ENCODE data around the gene FAF2.

Gene FAF2

GRCh38 chr5:176519810-176520720 is 71.9 kb downstream of the FAF2 start:
- no peak overlapping the region for H3K4me3 ChIP-seq (ENCODE audit: low read length)
- H3K36me3 ChIP-seq (ENCODE audit: insufficient read depth, low read length) = no peaks in the 10 kb centered on the region

GRCh38 chr5:176521286-176521685 is 73.1 kb downstream of the FAF2 start:
- Histone ChIP-seq H3K36me3 (ENCODE audit: insufficient read depth, low read length) (no peaks in the 10 kb centered on the region), H3K4me2 (ENCODE audit: low read length) (no peak overlapping the region), H3K4me3 (ENCODE audit: low read length) (no peak overlapping the region), H3K4me1 (ENCODE audit: control insufficient read depth, insufficient read depth, low read length) (no peaks in the 10 kb centered on the region), H3K27me3 (ENCODE audit: control insufficient read depth, insufficient read depth, low read length) (no peaks in the 10 kb centered on the region), H3K9me3 (replicated peaks; ENCODE audit: low read length) (no peaks in the 10 kb centered on the region), H3K9ac (ENCODE audit: low read depth, low read length) (no peak overlapping the region)

More at GRCh38 chr5:176519810-176520720, 71.9 kb downstream of the FAF2 start:
- Histone ChIP-seq H3K4me2 (ENCODE audit: low read length) (no peak overlapping the region), H3K4me1 (ENCODE audit: control insufficient read depth, insufficient read depth, low read length) (no peaks in the 10 kb centered on the region), H3K9me3 (replicated peaks; ENCODE audit: low read length) (no peaks in the 10 kb centered on the region), H3K9ac (ENCODE audit: low read depth, low read length) (no peak overlapping the region), H3K27me3 (ENCODE audit: control insufficient read depth, insufficient read depth, low read length) (no peaks in the 10 kb centered on the region)

DNA sequence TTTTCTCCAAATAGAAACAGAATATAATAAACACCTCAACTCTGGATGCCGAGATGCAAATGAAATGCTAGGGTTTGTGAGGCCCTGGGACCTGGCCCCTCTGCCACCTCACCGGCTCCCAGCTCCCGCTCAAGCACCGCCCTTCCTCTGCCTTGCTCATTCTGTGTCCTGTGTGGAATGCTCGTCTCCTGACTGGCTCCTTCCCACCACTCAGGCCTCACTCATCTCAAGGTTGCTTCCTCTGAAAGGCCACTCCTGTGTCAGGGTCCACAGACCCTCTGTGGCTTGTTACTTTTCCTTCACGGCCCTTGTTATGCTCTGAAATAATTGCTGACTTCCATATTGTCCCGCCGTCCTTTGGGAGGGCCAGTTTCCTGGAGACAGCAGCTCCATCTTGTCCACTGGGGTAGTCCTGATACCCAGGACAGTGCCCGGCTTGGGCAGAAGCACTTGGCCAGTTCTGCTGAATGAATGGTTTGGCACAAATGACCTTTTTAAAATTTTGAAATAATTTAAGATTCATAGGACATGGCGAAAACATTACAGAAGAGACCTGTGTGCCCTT is 73.6 kb downstream of the FAF2 start:
- H3K36me3 ChIP-seq (ENCODE audit: insufficient read depth, low read length) = no peaks in the 10 kb centered on the region
- no peak overlapping the region for H3K4me3 ChIP-seq (ENCODE audit: low read length)
- H3K4me1 ChIP-seq (ENCODE audit: control insufficient read depth, insufficient read depth, low read length) = no peaks in the 10 kb centered on the region
- no peaks in the 10 kb centered on the region for H3K9me3 ChIP-seq (replicated peaks; ENCODE audit: low read length)
- no peak overlapping the region for H3K9ac ChIP-seq (ENCODE audit: low read depth, low read length)
- no peak overlapping the region for H3K4me2 ChIP-seq (ENCODE audit: low read length)
- no peaks in the 10 kb centered on the region for H3K27me3 ChIP-seq (ENCODE audit: control insufficient read depth, insufficient read depth, low read length)

GRCh38 chr5:176524138-176524537 is 76.0 kb downstream of the FAF2 start:
- no peaks in the 10 kb centered on the region for H3K9me3 ChIP-seq (replicated peaks; ENCODE audit: low read length)
- H3K27me3 ChIP-seq (ENCODE audit: control insufficient read depth, insufficient read depth, low read length) = no peaks in the 10 kb centered on the region
- H3K4me3 ChIP-seq (ENCODE audit: low read length) = no peak overlapping the region
- H3K9ac ChIP-seq (ENCODE audit: low read depth, low read length) = no peak overlapping the region
- H3K4me2 ChIP-seq (ENCODE audit: low read length) = no peak overlapping the region
- peaks cover 15% of the 10 kb centered on the region for H3K36me3 ChIP-seq (ENCODE audit: insufficient read depth, low read length)
- H3K4me1 ChIP-seq (ENCODE audit: control insufficient read depth, insufficient read depth, low read length) = no peaks in the 10 kb centered on the region

- no peaks in the 10 kb centered on the region for H3K9me3 ChIP-seq (replicated peaks; ENCODE audit: low read length)
- peaks cover 21% of the 10 kb centered on the region for H3K36me3 ChIP-seq (ENCODE audit: insufficient read depth, low read length)
- H3K9ac ChIP-seq (ENCODE audit: low read depth, low read length) = no peak overlapping the region
These were observed 76.8 kb downstream of the FAF2 start for GRCh38 chr5:176524987-176525386.

DNA sequence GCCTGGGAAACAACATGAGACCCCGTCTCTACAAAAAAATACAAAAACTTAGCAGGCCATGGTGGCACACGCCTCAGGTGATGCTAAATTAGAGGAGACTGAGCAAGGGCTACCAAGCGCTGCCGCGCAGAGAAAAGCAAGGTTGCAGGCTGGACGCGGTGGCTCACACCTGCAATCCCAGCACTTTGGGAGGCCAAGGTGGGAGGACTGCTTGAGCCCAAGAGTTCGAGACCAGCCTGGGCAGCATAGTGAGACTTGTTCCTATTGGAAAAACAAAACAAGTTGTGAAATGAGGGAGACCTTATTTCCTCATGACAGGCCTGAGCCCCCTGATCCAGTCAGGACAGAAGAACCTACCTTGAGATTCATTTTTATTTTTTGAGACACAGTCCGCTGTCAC is 77.5 kb downstream of the FAF2 start:
- H3K27me3 ChIP-seq (ENCODE audit: control insufficient read depth, insufficient read depth, low read length) = no peaks in the 10 kb centered on the region
- peaks cover 24% of the 10 kb centered on the region for H3K36me3 ChIP-seq (ENCODE audit: insufficient read depth, low read length)
- no peaks in the 10 kb centered on the region for H3K9me3 ChIP-seq (replicated peaks; ENCODE audit: low read length)
- H3K9ac ChIP-seq (ENCODE audit: low read depth, low read length) = no peak overlapping the region
- H3K4me3 ChIP-seq (ENCODE audit: low read length) = no peak overlapping the region
- H3K4me2 ChIP-seq (ENCODE audit: low read length) = no peak overlapping the region
- no peaks in the 10 kb centered on the region for H3K4me1 ChIP-seq (ENCODE audit: control insufficient read depth, insufficient read depth, low read length)

More at GRCh38 chr5:176524987-176525386, 76.8 kb downstream of the FAF2 start:
- H3K4me3 ChIP-seq (ENCODE audit: low read length) = no peak overlapping the region
- no peaks in the 10 kb centered on the region for H3K27me3 ChIP-seq (ENCODE audit: control insufficient read depth, insufficient read depth, low read length)
- no peak overlapping the region for H3K4me2 ChIP-seq (ENCODE audit: low read length)
- H3K4me1 ChIP-seq (ENCODE audit: control insufficient read depth, insufficient read depth, low read length) = no peaks in the 10 kb centered on the region

DNA sequence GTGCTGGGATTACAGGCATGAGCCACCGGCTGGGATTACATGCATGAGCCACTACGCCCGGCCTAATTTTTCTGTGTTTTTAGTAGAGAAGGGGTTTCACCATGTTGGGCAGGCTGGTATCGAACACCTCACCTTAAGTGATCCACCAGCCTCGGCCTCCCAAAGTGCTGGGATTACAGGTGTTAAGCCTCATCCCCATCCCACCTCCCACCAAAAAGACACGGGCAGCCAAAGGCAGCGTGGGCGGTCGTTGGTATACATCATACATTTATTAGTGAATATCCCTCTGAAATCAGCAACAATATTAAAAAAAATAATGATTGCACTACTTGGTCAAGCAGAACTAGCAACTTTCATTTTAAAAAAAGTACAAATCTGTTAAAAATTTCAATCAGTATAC is 78.3 kb downstream of the FAF2 start:
- no peak overlapping the region for H3K4me2 ChIP-seq (ENCODE audit: low read length)
- H3K4me1 ChIP-seq (ENCODE audit: control insufficient read depth, insufficient read depth, low read length) = peaks cover 6% of the 10 kb centered on the region
- no peaks in the 10 kb centered on the region for H3K27me3 ChIP-seq (ENCODE audit: control insufficient read depth, insufficient read depth, low read length)
- no peak overlapping the region for H3K9ac ChIP-seq (ENCODE audit: low read depth, low read length)
- H3K4me3 ChIP-seq (ENCODE audit: low read length) = no peak overlapping the region
- H3K36me3 ChIP-seq (ENCODE audit: insufficient read depth, low read length) = peaks cover 28% of the 10 kb centered on the region
- H3K9me3 ChIP-seq (replicated peaks; ENCODE audit: low read length) = no peaks in the 10 kb centered on the region

GRCh38 chr5:176527246-176528222 is 79.3 kb downstream of the FAF2 start:
- H3K36me3 ChIP-seq (ENCODE audit: insufficient read depth, low read length) = peaks cover 33% of the 10 kb centered on the region
- no peak overlapping the region for H3K9ac ChIP-seq (ENCODE audit: low read depth, low read length)
- H3K9me3 ChIP-seq (replicated peaks; ENCODE audit: low read length) = no peaks in the 10 kb centered on the region
- no peak overlapping the region for H3K4me2 ChIP-seq (ENCODE audit: low read length)
- no peaks in the 10 kb centered on the region for H3K27me3 ChIP-seq (ENCODE audit: control insufficient read depth, insufficient read depth, low read length)
- H3K4me3 ChIP-seq (ENCODE audit: low read length) = no peak overlapping the region
- peaks cover 10% of the 10 kb centered on the region for H3K4me1 ChIP-seq (ENCODE audit: control insufficient read depth, insufficient read depth, low read length)

DNA sequence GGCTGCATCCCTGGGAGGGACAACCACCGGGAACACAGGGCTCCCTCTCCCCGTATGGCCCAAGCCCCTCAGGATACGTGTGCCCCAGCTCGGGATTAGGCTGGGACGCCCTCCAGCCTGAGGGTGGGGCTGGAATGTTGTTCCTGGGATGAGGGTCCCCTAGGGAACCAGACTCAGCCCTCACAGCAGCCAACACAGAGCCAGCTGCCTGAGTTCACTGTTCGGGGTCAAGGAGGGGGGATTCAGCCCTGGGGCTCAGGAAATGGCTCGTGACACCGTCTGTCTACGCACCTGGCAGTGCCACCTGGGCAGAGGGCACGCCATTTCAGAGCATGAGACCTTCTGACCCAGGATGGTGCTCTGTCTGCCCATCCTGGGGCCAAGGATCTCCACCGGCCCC is 80.1 kb downstream of the FAF2 start:
- peaks cover 10% of the 10 kb centered on the region for H3K4me1 ChIP-seq (ENCODE audit: control insufficient read depth, insufficient read depth, low read length)
- H3K4me3 ChIP-seq (ENCODE audit: low read length) = no peak overlapping the region
- no peak overlapping the region for H3K4me2 ChIP-seq (ENCODE audit: low read length)
- no peaks in the 10 kb centered on the region for H3K9me3 ChIP-seq (replicated peaks; ENCODE audit: low read length)
- H3K27me3 ChIP-seq (ENCODE audit: control insufficient read depth, insufficient read depth, low read length) = no peaks in the 10 kb centered on the region
- H3K36me3 ChIP-seq (ENCODE audit: insufficient read depth, low read length) = peaks cover 33% of the 10 kb centered on the region
- no peak overlapping the region for H3K9ac ChIP-seq (ENCODE audit: low read depth, low read length)

GRCh38 chr5:176528761-176529115 is 80.6 kb downstream of the FAF2 start:
- no peaks in the 10 kb centered on the region for H3K9me3 ChIP-seq (replicated peaks; ENCODE audit: low read length)
- H3K36me3 ChIP-seq (ENCODE audit: insufficient read depth, low read length) = peaks cover 33% of the 10 kb centered on the region
- no peaks in the 10 kb centered on the region for H3K27me3 ChIP-seq (ENCODE audit: control insufficient read depth, insufficient read depth, low read length)
- no peak overlapping the region for H3K9ac ChIP-seq (ENCODE audit: low read depth, low read length)
- no peak overlapping the region for H3K4me2 ChIP-seq (ENCODE audit: low read length)
- H3K4me1 ChIP-seq (ENCODE audit: control insufficient read depth, insufficient read depth, low read length) = peaks cover 11% of the 10 kb centered on the region
- H3K4me3 ChIP-seq (ENCODE audit: low read length) = no peak overlapping the region

GRCh38 chr5:176529116-176529740 is 81.0 kb downstream of the FAF2 start:
- Histone ChIP-seq H3K36me3 (ENCODE audit: insufficient read depth, low read length) (peaks cover 33% of the 10 kb centered on the region), H3K9me3 (replicated peaks; ENCODE audit: low read length) (no peaks in the 10 kb centered on the region), H3K4me3 (ENCODE audit: low read length) (no peak overlapping the region), H3K4me1 (ENCODE audit: control insufficient read depth, insufficient read depth, low read length) (peaks cover 16% of the 10 kb centered on the region), H3K9ac (ENCODE audit: low read depth, low read length) (no peak overlapping the region), H3K4me2 (ENCODE audit: low read length) (no peak overlapping the region), H3K27me3 (ENCODE audit: control insufficient read depth, insufficient read depth, low read length) (no peaks in the 10 kb centered on the region)
